Measurements from ENCODE around the gene ARHGEF25. TPM values are rescaled to one million over a fixed set of nuclear protein-coding genes. Genes with fewer than 3 reads are reported as not detected.

Gene ARHGEF25
- total and polyA plus RNA-seq, 2 of the 13 experiments (the other 11 are each of a cell fraction or from before 2014, with no cell fraction given): 11.5 to 12.5 TPM

- TF ChIP-seq, protein P1, sequence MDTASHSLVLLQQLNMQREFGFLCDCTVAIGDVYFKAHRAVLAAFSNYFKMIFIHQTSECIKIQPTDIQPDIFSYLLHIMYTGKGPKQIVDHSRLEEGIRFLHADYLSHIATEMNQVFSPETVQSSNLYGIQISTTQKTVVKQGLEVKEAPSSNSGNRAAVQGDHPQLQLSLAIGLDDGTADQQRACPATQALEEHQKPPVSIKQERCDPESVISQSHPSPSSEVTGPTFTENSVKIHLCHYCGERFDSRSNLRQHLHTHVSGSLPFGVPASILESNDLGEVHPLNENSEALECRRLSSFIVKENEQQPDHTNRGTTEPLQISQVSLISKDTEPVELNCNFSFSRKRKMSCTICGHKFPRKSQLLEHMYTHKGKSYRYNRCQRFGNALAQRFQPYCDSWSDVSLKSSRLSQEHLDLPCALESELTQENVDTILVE (CRISPR knock-in tag; IDR thresholded peaks at IDR 0.05): no peak
- TF ChIP-seq ELF4 (CRISPR knock-in tag; IDR thresholded peaks at IDR 0.05; ENCODE audit: borderline replicate concordance) (no peak), SMYD3 (CRISPR knock-in tag; IDR thresholded peaks at IDR 0.05) (no peak), GLI4 (CRISPR knock-in tag; IDR thresholded peaks at IDR 0.05; ENCODE audit: borderline replicate concordance) (no peak; the same call in 1 of the 2 replicates), FOXK2 (IDR thresholded peaks at IDR 0.05) (no peak), CAMTA2 (CRISPR knock-in tag; IDR thresholded peaks at IDR 0.05; ENCODE audit: borderline replicate concordance) (no peak), PRPF4 (IDR thresholded peaks at IDR 0.05; ENCODE audit: low read depth, low read length, poor library complexity, severe bottlenecking) (no peak), SMAD3 (CRISPR knock-in tag; IDR thresholded peaks at IDR 0.05) (no peak), TBX2 (CRISPR knock-in tag; IDR thresholded peaks at IDR 0.05; ENCODE audit: borderline replicate concordance) (no peak), KDM4B (CRISPR knock-in tag; IDR thresholded peaks at IDR 0.05) (no peak), SRY (CRISPR knock-in tag; IDR thresholded peaks at IDR 0.05) (0 out of 2 replicates have a peak, but pooled peaks have one; percentile 69), ZSCAN29 (CRISPR knock-in tag; conservative IDR thresholded peaks at IDR 0.05) (no peak), KDM5B (CRISPR knock-in tag; IDR thresholded peaks at IDR 0.05; ENCODE audit: borderline replicate concordance) (no peak), ZNF350 (CRISPR knock-in tag; IDR thresholded peaks at IDR 0.05; ENCODE audit: borderline replicate concordance, low read depth) (peak; percentile 80), SIX4 (CRISPR knock-in tag; IDR thresholded peaks at IDR 0.05) (no peak)
- TF ChIP-seq, protein P2, sequence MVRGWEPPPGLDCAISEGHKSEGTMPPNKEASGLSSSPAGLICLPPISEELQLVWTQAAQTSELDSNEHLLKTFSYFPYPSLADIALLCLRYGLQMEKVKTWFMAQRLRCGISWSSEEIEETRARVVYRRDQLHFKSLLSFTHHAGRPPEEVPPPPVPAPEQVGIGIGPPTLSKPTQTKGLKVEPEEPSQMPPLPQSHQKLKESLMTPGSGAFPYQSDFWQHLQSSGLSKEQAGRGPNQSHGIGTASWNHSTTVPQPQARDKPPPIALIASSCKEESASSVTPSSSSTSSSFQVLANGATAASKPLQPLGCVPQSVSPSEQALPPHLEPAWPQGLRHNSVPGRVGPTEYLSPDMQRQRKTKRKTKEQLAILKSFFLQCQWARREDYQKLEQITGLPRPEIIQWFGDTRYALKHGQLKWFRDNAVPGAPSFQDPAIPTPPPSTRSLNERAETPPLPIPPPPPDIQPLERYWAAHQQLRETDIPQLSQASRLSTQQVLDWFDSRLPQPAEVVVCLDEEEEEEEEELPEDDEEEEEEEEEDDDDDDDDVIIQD (CRISPR knock-in tag; IDR thresholded peaks at IDR 0.05; ENCODE audit: low read depth): no peak
- TF ChIP-seq, protein P3, sequence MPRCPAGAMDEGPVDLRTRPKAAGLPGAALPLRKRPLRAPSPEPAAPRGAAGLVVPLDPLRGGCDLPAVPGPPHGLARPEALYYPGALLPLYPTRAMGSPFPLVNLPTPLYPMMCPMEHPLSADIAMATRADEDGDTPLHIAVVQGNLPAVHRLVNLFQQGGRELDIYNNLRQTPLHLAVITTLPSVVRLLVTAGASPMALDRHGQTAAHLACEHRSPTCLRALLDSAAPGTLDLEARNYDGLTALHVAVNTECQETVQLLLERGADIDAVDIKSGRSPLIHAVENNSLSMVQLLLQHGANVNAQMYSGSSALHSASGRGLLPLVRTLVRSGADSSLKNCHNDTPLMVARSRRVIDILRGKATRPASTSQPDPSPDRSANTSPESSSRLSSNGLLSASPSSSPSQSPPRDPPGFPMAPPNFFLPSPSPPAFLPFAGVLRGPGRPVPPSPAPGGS (CRISPR knock-in tag; IDR thresholded peaks at IDR 0.05): no peak
- TF ChIP-seq, protein P4, sequence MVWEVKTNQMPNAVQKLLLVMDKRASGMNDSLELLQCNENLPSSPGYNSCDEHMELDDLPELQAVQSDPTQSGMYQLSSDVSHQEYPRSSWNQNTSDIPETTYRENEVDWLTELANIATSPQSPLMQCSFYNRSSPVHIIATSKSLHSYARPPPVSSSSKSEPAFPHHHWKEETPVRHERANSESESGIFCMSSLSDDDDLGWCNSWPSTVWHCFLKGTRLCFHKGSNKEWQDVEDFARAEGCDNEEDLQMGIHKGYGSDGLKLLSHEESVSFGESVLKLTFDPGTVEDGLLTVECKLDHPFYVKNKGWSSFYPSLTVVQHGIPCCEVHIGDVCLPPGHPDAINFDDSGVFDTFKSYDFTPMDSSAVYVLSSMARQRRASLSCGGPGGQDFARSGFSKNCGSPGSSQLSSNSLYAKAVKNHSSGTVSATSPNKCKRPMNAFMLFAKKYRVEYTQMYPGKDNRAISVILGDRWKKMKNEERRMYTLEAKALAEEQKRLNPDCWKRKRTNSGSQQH (CRISPR knock-in tag; IDR thresholded peaks at IDR 0.05; ENCODE audit: low read depth): no peak
- TF ChIP-seq, protein P5, sequence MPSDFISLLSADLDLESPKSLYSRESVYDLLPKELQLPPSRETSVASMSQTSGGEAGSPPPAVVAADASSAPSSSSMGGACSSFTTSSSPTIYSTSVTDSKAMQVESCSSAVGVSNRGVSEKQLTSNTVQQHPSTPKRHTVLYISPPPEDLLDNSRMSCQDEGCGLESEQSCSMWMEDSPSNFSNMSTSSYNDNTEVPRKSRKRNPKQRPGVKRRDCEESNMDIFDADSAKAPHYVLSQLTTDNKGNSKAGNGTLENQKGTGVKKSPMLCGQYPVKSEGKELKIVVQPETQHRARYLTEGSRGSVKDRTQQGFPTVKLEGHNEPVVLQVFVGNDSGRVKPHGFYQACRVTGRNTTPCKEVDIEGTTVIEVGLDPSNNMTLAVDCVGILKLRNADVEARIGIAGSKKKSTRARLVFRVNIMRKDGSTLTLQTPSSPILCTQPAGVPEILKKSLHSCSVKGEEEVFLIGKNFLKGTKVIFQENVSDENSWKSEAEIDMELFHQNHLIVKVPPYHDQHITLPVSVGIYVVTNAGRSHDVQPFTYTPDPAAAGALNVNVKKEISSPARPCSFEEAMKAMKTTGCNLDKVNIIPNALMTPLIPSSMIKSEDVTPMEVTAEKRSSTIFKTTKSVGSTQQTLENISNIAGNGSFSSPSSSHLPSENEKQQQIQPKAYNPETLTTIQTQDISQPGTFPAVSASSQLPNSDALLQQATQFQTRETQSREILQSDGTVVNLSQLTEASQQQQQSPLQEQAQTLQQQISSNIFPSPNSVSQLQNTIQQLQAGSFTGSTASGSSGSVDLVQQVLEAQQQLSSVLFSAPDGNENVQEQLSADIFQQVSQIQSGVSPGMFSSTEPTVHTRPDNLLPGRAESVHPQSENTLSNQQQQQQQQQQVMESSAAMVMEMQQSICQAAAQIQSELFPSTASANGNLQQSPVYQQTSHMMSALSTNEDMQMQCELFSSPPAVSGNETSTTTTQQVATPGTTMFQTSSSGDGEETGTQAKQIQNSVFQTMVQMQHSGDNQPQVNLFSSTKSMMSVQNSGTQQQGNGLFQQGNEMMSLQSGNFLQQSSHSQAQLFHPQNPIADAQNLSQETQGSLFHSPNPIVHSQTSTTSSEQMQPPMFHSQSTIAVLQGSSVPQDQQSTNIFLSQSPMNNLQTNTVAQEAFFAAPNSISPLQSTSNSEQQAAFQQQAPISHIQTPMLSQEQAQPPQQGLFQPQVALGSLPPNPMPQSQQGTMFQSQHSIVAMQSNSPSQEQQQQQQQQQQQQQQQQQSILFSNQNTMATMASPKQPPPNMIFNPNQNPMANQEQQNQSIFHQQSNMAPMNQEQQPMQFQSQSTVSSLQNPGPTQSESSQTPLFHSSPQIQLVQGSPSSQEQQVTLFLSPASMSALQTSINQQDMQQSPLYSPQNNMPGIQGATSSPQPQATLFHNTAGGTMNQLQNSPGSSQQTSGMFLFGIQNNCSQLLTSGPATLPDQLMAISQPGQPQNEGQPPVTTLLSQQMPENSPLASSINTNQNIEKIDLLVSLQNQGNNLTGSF (CRISPR knock-in tag; IDR thresholded peaks at IDR 0.05): no peak; the same call in 1 of the 2 replicates
Observed at GRCh38 chr12:57621497-57622292, 10.5 kb downstream of the ARHGEF25 start (continued).
